Measurements from ENCODE around the gene CYS1.
"Not testable (repeated sequence)": the region's sequence is repeated elsewhere in the genome, so short reads cannot be mapped to it uniquely, and the experiment has no call there.

The CYS1 gene, protein sequence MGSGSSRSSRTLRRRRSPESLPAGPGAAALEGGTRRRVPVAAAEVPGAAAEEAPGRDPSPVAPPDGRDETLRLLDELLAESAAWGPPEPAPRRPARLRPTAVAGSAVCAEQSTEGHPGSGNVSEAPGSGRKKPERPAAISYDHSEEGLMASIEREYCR

DNA sequence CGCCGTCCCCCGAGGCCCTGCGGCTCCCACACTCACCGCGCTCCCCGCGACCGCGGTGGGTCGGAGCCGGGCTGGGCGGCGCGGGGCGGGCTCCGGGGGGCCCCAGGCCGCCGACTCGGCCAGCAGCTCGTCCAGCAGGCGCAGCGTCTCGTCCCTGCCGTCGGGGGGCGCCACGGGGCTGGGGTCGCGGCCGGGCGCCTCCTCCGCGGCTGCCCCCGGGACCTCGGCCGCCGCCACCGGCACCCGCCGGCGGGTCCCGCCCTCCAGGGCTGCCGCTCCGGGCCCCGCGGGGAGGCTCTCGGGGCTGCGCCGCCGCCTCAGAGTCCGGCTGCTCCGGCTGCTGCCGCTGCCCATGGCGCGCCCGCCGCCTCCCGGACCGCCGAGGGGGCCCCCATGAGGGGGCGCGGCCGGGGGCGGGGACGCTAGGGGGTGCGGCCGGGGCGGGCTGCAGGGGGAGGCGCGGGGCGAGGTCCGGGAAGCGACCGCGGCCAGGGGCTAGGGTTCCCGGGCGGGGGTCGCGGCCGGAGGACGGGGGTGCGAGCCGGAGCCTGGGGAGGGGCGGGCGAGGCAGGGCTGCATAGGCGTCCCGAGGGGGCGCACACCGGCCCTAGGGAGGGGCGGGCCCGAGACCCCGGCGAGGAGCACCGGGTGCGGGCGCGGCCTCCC, at the start of gene CYS1:
Gene CYS1, minus strand, starts transcription at position 542 of the 666 bp plus-strand sequence. Its CDS starts 188 bp downstream, at position 354.
- FAIRE-seq: no peak

DNA sequence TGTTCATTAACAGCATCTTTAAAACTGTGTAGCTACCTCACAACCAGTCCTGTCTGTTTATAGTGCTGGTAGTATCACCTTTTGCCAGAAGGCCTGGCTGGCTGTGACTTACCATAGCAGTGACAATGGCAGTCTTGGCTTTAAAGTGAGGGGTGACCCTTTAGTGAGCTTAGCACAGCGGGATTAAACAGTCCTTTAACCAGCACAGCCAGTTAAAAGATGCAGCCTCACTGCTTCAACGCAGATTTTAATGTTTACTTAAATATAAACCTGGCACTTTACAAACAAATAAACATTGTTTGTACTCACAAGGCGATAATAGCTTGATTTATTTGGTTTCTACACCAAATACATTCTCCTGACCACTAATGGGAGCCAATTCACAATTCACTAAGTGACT, 49.3 kb upstream of the CYS1 start:
- FAIRE-seq: no peak

GRCh38 chr2:10128420-10128819, 48.2 kb upstream of the CYS1 start:
- FAIRE-seq: no peak

DNA sequence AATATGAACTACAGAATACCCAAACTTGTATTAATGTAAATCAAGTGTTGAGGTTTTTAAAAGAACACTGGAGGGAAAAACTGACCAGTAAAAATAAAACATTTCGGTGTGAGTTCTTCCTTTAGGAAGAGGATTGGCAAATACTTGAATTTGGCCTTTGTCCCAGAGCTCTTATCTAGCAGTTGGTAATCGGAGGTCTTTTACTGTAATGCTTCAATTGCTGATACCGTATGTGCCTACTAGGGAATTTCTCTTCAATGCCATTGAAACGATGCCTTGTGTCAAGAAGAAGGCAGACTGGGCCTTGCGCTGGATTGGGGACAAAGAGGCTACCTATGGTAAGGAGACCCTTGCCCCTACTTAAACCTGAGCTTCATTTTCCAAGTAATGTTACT, 46.4 kb upstream of the CYS1 start:
- no peak for FAIRE-seq

DNA sequence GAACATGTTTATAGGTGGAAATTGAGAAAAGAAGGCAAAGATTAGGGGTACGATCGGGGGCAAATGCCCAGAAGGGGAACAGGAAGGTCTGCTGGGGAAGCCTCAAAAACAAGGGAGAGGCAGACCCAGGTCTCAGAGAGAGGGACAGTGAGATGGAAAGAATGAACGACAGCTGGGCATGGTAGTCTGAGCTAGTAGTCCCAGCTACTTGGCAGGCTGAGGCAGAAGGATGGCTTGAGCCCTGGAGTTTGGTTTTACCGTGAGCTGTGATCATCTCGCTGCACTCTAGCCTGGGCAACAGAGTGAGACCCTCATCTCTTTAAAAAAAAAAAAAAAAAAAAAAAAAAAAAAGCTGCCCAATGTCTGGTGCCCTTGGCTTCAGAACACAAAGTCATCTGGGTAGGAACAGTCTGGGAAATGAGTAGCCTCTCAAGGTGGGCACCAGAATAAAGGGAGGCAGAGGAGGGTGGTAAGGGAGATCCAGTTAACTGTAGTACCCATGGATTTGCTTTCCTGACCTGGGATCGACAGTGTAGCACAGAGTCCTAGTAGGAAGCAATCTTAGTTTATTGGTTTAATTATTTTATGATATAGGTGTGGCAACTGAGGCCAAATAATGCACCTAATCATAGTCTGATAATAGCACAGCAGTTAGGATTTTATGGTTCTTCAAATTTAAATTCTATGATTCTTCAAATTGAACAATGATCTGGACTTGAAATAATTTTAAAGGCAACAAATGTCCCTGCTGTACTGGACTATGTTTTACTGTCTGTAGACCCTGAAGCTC, 45.8 kb upstream of the CYS1 start:
- FAIRE-seq: no peak

DNA sequence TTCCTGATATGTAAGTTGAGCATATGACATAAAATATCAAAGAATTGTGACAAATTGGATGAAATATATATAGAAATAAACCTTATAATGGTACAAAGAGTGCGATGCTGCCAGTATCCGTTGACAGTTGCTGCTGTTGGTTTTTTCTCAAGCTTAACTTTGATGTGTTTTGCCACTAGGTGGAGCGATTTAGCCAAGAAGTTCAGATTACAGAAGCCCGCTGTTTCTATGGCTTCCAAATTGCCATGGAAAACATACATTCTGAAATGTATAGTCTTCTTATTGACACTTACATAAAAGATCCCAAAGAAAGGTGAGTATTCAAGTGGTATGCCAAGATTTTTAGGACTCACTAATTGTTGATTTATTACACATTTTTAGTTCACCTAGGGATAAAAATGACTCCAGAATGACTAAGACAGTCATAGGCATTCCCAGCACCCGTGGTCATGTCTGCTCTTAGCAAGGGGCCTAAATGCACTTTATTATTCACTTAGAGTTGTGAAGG, 44.4 kb upstream of the CYS1 start:
- no peak for FAIRE-seq

GRCh38 chr2:10123281-10123680, 43.1 kb upstream of the CYS1 start:
- no peak for FAIRE-seq

- FAIRE-seq: no peak
Observed at GRCh38 chr2:10122500-10123280, 42.5 kb upstream of the CYS1 start, which contains the start of gene RRM2. Gene RRM2 (plus strand): TSS chr2:10122739. CDS start chr2:10122799, 60 bp downstream.

DNA sequence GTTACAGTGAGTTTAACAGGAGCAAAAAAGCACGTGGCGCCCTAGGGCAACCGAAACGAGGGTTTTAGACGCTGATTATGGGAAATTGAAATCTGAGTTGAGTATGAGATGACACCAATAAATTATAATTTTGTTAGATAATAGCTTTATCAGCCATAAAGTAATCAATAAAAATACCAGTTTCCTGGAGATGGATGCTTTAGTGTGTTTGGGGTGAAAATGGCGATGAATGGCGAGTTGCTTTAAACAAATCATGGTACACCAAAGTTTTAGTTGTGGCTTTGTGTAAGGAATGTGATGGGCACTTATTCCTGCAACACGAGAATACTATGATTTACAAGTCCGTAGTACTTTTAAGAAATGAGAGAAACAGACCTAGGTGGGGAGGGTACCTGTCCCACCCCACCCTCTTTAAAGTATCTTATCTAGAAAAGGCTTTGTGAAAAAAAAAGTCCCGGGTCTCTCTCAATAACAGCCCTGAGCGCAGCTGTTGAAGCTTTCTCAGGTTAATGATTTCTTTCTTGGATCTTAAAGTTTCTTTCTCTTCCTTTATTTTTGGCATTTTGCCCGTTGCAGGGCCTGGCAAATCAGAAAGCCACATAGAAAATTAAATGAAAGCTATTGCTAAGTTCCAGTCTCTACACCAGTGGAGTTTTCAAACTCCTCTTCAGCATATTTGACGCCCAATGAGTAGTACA, 40.8 kb upstream of the CYS1 start:
- no peak for FAIRE-seq

DNA sequence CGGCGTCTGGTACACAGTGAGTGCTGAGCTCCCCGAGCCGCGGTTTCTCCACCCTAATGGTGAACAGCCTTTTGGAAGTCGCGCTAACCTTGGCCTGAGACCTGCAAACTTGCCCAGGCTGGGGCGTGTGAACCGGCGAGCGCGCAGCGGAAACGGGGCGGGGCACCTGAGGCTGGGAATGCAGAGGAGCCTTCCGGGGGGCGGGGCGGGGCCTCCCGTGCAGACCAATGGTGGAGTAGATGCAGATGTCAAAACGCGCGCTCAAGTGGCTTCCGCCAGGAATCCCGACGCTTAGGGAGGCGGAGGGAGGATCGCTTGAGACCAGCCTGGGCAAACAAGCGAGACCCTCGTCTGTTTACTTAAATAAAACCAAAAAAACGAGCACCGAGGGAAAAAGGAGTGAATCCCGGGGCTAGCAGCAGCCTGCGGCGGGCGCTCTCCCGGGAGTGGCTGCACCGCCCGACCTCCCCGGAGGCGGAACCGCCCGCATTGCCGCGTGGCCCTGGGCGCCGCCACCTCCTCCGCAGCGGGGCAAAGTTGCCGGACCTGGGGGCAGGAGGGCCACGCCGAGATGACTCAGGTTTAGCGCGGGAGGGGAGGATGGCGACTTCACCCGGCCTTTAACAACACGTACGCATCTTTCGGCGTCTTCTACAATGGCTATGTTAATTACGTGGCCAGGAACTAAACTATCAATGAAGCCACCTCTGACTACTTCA, 40.1 kb upstream of the CYS1 start:
- FAIRE-seq: no peak

- FAIRE-seq: no peak
Observed at GRCh38 chr2:10119601-10120157, 39.5 kb upstream of the CYS1 start.

GRCh38 chr2:10119027-10119325, 38.8 kb upstream of the CYS1 start:
- no peak for FAIRE-seq

- FAIRE-seq: no peak
Observed at GRCh38 chr2:10109311-10109710, 29.1 kb upstream of the CYS1 start.

- not testable (repeated sequence) for FAIRE-seq
Observed at GRCh38 chr2:10104906-10105305, 24.7 kb upstream of the CYS1 start.

GRCh38 chr2:10103179-10103578, 23.0 kb upstream of the CYS1 start:
- no peak for FAIRE-seq

DNA sequence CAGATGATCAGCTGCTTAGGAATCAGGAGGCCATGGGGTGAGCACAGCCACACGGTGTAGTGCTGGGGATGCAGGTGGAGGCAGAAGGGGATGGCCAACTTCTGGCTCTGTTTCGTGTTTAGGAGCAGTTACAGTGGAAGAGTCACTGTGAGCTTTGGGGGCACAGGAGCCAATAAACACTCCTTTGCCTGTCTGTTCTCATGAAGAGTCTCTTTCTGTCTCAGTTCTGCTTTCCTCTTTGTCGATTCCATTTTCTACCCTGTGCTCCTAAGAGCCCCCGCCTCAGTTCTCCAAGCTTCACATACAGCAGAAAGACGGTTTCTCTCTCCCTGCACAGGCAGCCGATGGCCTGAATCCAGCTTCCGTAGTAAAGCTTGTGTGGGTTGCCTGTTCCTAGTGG, 21.3 kb upstream of the CYS1 start:
- FAIRE-seq: no peak

DNA sequence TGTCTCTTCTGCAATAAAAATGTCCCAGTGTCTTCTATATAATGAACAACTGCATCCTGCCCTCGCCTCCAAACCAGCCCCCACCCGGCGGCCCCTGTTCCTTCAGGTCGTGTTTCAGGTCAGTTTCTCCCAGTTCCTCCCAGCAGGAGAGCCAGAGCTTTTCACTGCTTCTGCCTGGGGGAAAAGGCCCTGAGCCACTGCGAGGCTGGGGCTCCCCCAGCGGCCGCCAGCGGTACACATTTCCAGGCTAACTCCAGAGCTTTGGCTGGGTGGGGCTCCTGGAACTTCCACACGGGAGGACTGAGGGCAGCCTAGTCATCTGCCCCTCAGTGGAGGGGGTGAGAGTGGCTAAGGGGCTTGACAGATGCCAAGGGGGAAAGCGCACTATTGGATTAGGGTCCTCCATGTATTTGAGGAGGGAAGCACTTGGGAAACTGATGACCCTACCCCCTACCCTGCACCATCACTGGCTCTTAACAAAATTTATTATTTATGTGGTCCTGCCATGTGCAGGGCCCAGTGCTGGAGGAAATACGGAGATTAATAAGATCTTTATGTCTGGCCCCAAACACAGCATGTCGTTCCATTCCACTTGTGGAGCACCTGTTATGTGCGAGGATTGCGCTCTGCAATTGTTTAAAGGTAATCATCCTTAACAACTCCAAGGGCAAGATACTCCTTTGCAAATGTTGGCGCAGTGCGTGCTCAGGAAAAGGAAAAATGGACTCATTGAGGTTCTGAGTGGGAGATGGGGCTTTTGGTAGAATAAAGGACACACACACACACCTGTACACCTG, 17.3 kb upstream of the CYS1 start:
- no peak for FAIRE-seq

DNA sequence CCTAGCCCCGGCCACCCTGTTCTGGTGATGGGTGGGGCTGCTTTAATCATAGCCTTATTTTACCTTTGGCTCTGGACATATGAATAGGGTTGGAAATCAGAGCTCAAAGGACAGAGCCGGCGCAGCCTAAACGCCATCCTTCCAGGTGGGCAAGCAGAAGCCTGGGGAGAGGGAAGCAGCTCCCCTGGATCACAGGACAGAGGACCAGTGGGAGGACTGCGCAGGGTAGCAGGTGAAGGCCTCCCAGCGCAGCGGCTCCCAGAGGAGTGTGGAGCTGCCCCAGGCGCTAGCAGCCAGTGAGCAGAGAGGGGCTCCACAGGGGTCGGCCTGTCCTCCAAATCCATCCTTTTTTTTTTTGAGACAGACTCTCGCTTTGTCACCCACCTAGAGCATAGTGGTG, 16.4 kb upstream of the CYS1 start:
- FAIRE-seq: no peak

DNA sequence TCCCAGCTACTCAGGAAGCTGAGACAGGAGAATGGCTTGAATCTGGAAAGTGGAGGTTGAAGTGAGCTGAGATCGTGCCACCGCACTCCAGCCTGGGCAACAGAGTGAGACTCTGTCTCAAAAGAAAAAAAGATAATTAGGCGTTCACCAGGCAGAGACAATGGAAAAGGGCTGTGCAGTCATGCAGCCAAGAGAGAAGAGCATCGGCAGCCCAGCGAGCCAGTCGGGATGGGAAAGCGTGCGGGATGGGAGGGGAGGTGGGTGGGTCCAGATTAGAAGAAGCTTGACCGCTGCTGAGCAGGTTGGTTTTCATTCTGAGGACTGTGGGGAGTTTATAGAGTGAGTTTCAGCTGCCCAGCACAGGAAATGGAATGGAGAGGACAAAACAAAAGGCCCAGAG, 15.0 kb upstream of the CYS1 start:
- FAIRE-seq: no peak

DNA sequence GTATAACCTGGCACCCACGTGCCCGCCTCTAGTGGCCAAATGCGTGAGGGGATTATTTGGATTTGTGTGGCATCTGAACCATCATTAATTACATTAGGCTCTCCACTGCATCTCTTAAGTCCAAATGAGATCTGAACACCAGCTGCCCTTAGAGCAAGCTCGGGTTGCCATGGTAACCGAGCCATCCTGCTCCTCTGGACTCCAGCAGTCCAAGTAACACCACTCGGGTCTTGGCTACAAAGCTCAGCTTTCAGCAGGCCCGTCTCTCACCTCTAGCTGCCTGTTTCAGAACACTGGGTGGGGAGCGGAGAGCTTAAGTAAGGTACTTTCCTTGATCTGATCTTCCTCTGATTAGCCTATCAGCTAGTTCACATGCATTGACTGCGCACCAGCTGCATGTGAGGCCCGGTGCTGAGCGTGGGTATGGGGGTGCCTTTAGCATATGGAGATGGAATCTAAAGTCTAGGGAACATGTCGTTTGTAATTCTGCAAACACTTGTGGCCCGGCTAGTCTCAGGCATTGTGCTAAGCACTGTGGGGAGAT, 14.1 kb upstream of the CYS1 start:
- no peak for FAIRE-seq

All from endometrium (tissue), 2 donors.